Subcutaneous abdominal adipose tissue (tissue), 5 donors: Measurements from ENCODE around the gene C16orf87.

Source experiments
- H3K27ac ChIP-seq: one replicate; pipeline ENCODE4 v1.7.0; 2013; ENCODE audit warnings: low read depth, mild to moderate bottlenecking, inconsistent platforms, low read length, moderate library complexity
- H3K27me3 ChIP-seq, 5 donors: one replicate each; pipeline ENCODE4 v1.7.0; 2013; ENCODE audit warnings: low read length in 5 of 5, inconsistent platforms in 1 of 5; ENCODE audit not compliant: control insufficient read depth in 5 of 5, insufficient read depth in 4 of 5
- H3K36me3 ChIP-seq, 5 donors: one replicate each; pipeline ENCODE4 v1.7.0; 2013; ENCODE audit warnings: low read length in 5 of 5; ENCODE audit not compliant: control insufficient read depth in 5 of 5, insufficient read depth in 5 of 5
- H3K4me1 ChIP-seq, 5 donors: one replicate each; pipeline ENCODE4 v1.7.0; 2013; ENCODE audit warnings: low read length in 5 of 5, mild to moderate bottlenecking in 3 of 5, moderate library complexity in 1 of 5; ENCODE audit not compliant: control insufficient read depth in 5 of 5, insufficient read depth in 5 of 5
- H3K4me3 ChIP-seq, 5 donors: one replicate each; pipeline ENCODE4 v1.7.0; 2013; ENCODE audit warnings: low read length in 5 of 5, low read depth in 1 of 5
- H3K9ac ChIP-seq, 5 donors: one replicate each; pipeline ENCODE4 v1.7.0; 2013; ENCODE audit warnings: low read length in 5 of 5, mild to moderate bottlenecking in 4 of 5, moderate library complexity in 3 of 5
- H3K9me3 ChIP-seq, 5 donors: one replicate each; pipeline ENCODE4 v1.7.0; 2013; ENCODE audit warnings: low read length in 5 of 5; ENCODE audit not compliant: control insufficient read depth in 5 of 5
- donor health status: healthy.
- donor health status: healthy.
- donor health status: healthy.
- donor health status: healthy.
- donor health status: healthy.

C16orf87 gene

DNA sequence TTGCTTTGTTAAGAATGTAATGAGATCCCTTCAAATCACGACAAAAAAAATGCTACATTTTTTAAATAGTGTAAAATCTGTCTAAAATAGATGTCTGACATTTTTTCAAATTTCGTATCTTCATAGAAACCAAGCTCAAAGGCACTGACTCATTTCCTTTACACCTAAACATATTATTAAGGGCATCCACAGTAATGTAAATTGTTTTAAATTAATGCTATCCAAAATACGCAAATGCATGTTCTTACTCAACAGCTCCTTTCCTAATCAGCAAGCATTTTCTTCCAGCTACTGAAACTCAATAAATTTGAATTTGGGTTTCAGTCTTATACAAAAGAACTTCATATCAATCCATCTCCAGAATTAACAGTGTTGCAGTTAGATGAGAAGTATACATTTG, 4.3 kb downstream of the C16orf87 start:
- Histone ChIP-seq H3K9ac (no peak overlapping the region), H3K9me3 (no peaks in the 10 kb centered on the region), H3K36me3 (peaks cover 0 to 9% (median 0%) of the 10 kb centered on the region in 5 donors), H3K27me3 (no peaks in the 10 kb centered on the region), H3K27ac (no peak overlapping the region), H3K4me1 (peaks cover 0 to 19% (median 14%) of the 10 kb centered on the region in 5 donors), H3K4me3 (no peak overlapping the region)

DNA sequence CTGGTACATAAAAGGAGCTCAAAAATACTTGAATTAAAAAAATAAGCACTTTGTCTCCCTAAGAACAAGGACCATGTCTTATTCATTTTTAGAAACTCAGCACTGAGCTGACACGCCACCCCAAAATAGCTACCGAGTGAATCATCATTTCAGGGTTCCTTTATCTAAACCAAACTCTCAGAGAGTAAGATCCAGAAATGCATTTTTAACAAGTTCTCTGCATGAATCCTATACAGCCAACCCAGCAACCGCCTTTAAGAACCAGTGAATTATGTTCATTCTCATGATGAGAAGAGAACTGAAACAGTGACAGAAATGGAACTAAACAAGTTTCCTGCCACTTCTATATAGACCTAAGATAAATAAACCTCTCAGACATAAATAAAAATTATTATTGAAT, 8.7 kb downstream of the C16orf87 start:
- peaks cover 0 to 9% (median 2%) of the 10 kb centered on the region in 5 donors for H3K36me3 ChIP-seq
- no peak overlapping the region for H3K27ac ChIP-seq
- no peak overlapping the region for H3K9ac ChIP-seq
- no peaks in the 10 kb centered on the region for H3K27me3 ChIP-seq
- H3K4me3 ChIP-seq = no peak overlapping the region
- H3K9me3 ChIP-seq = no peaks in the 10 kb centered on the region
- H3K4me1 ChIP-seq = no peaks in the 10 kb centered on the region

DNA sequence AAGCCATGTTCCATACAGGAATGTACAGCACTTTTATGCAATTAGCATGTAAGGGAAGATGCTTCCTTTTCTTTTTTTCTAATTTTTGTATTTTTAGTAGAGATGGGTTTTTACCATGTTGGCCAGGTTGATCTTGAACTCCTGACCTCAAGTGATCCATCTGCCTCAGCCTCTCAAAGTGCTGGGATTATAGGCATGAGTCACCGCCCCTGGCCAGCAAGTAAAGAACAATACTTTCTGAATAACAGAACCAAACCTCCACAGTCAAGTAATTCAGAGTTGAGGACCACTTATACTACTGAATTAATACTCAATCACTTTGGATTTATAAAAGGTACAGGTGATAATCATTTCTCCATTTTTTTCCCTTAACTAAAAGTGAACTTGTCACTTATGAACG, 13.0 kb downstream of the C16orf87 start:
- H3K27ac ChIP-seq = no peak overlapping the region
- H3K9ac ChIP-seq = no peak overlapping the region
- no peaks in the 10 kb centered on the region for H3K9me3 ChIP-seq
- no peaks in the 10 kb centered on the region for H3K4me1 ChIP-seq
- H3K36me3 ChIP-seq = peaks cover 0 to 6% (median 0%) of the 10 kb centered on the region in 5 donors
- H3K27me3 ChIP-seq = no peaks in the 10 kb centered on the region
- no peak overlapping the region for H3K4me3 ChIP-seq

DNA sequence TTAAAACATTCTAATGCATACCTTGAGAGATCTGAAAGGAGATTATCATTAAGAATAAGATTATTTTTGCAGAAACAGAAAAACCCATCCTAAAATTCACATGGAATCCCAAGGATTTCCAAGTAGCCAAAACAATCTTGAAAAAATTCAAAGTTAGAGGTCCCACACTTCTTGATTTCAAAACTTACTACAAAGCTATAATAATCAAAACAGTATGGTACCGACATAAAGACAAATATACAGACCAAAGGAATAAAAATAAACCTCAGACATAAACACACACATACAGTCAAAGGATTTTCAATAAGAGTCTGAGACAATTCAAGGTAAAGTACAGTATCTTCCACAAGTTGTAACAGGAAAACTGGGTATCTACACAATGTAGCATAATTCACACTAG, 16.2 kb downstream of the C16orf87 start:
- no peak overlapping the region for H3K9ac ChIP-seq
- H3K27me3 ChIP-seq = no peaks in the 10 kb centered on the region
- no peak overlapping the region for H3K4me3 ChIP-seq
- H3K27ac ChIP-seq = no peak overlapping the region
- peaks cover 0 to 5% (median 0%) of the 10 kb centered on the region in 5 donors for H3K36me3 ChIP-seq
- no peaks in the 10 kb centered on the region for H3K9me3 ChIP-seq
- H3K4me1 ChIP-seq = peaks cover 0 to 7% (median 4%) of the 10 kb centered on the region in 5 donors

DNA sequence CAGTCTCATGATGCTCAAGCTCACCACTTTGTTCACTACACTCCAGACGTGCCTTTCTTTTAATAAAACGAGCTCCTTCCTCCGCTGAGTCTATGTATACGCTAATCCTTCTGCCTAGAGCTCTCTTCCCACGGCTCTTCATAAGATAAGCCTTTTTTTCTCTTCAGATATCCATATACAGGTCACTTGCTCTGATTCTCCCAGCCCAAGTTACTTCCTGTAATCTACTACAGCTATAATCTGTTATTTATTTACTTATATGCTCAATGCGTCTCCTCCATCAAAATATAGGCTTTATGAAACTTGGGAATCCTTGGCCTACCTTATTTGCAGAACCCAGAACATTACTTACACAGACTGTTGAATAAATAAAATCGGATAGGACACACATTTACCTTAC, 17.4 kb downstream of the C16orf87 start:
- Histone ChIP-seq H3K9ac (no peak overlapping the region), H3K27ac (no peak overlapping the region), H3K36me3 (peaks cover 0 to 5% (median 0%) of the 10 kb centered on the region in 5 donors), H3K4me3 (no peak overlapping the region), H3K27me3 (no peaks in the 10 kb centered on the region), H3K9me3 (no peaks in the 10 kb centered on the region), H3K4me1 (peaks cover 0 to 12% (median 9%) of the 10 kb centered on the region in 5 donors)

DNA sequence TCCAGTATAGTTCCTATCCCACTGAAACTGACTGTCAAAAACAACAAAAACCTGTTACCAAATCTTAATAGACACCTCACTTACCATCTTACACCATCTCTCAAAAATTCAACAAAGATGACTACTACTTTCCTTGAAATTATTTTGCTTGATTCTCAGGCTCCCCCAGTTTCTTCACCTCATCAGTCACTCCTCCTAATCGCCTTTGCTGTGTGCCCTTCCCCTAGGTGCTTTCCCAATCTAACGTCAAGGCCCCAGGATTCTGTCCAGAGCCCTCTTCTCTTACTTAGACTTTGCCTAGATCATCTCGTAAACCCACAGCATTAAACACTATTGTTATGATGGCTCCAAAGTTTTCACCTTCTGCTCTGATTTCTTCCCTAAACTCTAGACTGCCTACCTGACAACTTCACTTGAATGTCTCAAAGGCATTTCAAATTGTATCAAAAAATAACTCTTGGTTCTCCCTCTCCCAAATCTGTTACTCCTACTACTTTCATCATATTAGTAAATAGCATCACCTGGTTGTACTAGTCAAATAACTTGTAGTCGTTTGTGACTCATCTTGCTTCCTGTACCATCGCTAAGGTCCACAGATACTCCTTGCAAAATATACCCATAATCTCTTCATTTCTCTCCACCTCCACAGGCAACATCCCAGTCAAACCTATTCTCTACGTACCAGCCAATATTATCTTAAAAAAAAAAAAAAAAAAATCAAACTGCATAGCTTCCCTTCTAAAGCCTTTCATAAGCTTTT, 18.0 kb downstream of the C16orf87 start:
- Histone ChIP-seq H3K36me3 (peaks cover 0 to 5% (median 0%) of the 10 kb centered on the region in 5 donors), H3K9ac (no peak overlapping the region), H3K4me1 (peaks cover 0 to 12% (median 9%) of the 10 kb centered on the region in 5 donors), H3K27me3 (no peaks in the 10 kb centered on the region), H3K4me3 (no peak overlapping the region), H3K27ac (no peak overlapping the region), H3K9me3 (no peaks in the 10 kb centered on the region)

DNA sequence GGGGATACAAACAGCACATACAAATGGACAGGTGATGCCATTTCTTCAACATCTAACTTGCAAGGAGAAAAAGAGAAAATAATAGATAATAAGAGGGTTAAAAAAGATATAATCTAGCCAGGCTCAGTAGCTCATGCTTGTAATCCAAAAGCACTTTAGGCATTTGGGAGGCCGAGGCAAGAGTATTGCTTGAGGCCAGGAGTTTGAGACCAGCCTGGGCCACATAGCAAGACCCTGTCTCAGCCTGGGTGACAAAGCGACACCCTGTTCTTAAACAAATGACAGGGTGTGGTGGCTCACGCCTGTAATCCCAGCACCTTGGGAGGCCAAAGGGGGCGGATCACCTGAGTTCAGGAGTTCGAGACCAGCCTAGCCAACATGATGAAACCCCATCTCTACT, 19.3 kb downstream of the C16orf87 start:
- Histone ChIP-seq H3K4me1 (peaks cover 0 to 12% (median 9%) of the 10 kb centered on the region in 5 donors), H3K27me3 (no peaks in the 10 kb centered on the region), H3K9me3 (no peaks in the 10 kb centered on the region), H3K4me3 (no peak overlapping the region), H3K27ac (no peak overlapping the region), H3K36me3 (peaks cover 0 to 2% (median 0%) of the 10 kb centered on the region in 5 donors), H3K9ac (no peak overlapping the region)

DNA sequence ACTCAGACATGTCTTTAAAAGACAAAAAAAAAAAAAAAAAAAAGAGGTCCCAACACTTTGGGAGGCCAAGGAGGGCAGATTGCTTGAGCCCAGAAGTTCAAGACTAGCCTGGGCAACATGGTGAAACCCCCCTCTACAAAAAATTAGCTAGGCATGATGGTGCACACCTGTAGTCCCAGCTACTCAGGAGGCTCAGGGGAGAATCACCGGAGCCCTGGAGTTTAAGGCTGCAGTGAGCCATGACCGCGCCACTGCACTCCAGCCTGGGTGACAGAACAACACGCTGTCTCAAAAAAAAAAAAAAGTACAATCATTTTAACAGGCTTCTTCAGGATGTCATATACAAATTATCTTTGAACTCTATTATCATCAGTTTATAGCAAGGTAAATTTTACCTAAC, 22.0 kb downstream of the C16orf87 start:
- no peaks in the 10 kb centered on the region for H3K9me3 ChIP-seq

DNA sequence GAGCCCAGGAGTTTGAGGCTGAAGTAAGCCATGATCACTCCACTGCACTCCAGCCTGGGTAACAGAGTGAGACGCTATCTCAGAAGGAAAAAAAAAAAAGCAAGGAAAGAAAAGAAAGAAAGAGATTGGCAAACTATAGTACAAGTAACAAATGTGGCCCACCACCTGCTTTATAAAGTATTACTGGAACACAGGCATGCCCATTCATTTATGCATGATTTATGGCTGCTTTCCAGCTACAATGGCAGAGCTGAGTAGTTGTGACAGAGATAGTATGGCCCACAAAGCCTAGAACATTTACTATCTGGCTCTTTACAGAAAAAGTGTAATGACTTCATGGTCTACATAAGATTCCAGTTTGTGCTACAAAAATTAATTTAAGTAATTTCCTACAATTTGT, 23.6 kb downstream of the C16orf87 start:
- H3K4me1 ChIP-seq = peaks cover 0 to 12% (median 9%) of the 10 kb centered on the region in 5 donors
- peaks cover 0 to 6% (median 0%) of the 10 kb centered on the region in 5 donors for H3K36me3 ChIP-seq
- no peak overlapping the region for H3K9ac ChIP-seq
- H3K9me3 ChIP-seq = no peaks in the 10 kb centered on the region
- no peak overlapping the region for H3K27ac ChIP-seq
- no peaks in the 10 kb centered on the region for H3K27me3 ChIP-seq
- H3K4me3 ChIP-seq = no peak overlapping the region

More for the DNA sequence above, 22.0 kb downstream of the C16orf87 start:
- H3K4me3 ChIP-seq = no peak overlapping the region
- peaks cover 0 to 12% (median 9%) of the 10 kb centered on the region in 5 donors for H3K4me1 ChIP-seq
- peaks cover 0 to 2% (median 0%) of the 10 kb centered on the region in 5 donors for H3K36me3 ChIP-seq
- H3K27me3 ChIP-seq = no peaks in the 10 kb centered on the region
- no peak overlapping the region for H3K27ac ChIP-seq
- H3K9ac ChIP-seq = no peak overlapping the region

DNA sequence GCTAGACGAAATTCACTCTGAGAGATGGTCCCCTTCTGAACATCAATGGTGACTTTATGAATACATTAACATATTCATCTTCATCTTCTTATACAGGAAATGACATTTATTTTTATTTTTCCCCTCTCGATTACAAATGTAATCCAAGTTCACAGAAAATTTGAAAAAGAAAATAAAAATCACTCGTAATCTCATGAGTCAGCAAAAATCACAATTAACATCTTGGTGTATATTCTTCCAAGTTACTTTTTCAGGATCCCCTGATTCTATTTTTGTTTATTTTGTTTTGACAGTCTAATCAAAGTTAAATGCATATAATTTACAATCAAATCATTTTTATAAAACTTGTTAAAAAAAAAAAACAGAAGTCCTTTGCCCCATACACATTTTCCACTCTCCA, 27.6 kb downstream of the C16orf87 start:
- Histone ChIP-seq H3K4me1 (no peaks in the 10 kb centered on the region), H3K9me3 (no peaks in the 10 kb centered on the region), H3K27me3 (no peaks in the 10 kb centered on the region), H3K4me3 (no peak overlapping the region), H3K36me3 (peaks cover 0 to 6% (median 0%) of the 10 kb centered on the region in 5 donors), H3K27ac (no peak overlapping the region), H3K9ac (no peak overlapping the region)
